H1 (cell line): ENCODE measurements around the gene ZNF829. TPM values are rescaled to one million over a fixed set of nuclear protein-coding genes. Genes with fewer than 3 reads are reported as not detected.

ENCODE experiments used
- NANOG ChIP-seq: IDR thresholded peaks from 2 replicates; pipeline ENCODE4 v1.6.1; 2011; ENCODE audit warnings: low read length, low read depth, mild to moderate bottlenecking, inconsistent platforms; ENCODE audit not compliant: insufficient read depth, poor library complexity, severe bottlenecking
- PHF8 ChIP-seq: fragments of 200-600 bp; sonication (generic); conservative IDR thresholded peaks from 2 replicates; pipeline ENCODE4 v1.7.1; 2012; ENCODE audit warnings: low read depth, mild to moderate bottlenecking, inconsistent platforms, low read length, moderate library complexity
- polyA plus RNA-seq, 7 experiments: library from polyadenylated mRNA; depleted of rRNA in 3 of 7; stranded (reverse) in 5 of 7; unstranded in 2 of 7; fragments of >200 nt in 5 of 7; fragments of 200-250 nt in 2 of 7; gene quantifications; 1 replicate in 5 of 7; 2 replicates in 1 of 7; 4 replicates in 1 of 7; pipeline versions ENCODE4 v1.2.1 to v1.2.3, GENCODE V29; 2011 to 2013; ENCODE audit warnings: missing spikeins in 2 of 7, mixed read lengths in 2 of 7
- total RNA-seq: library from RNA; stranded (reverse); fragmentation: NEBNext Ultra II Directional; extraction: Animal tissue kit (Norgen Biotek cat#: 25700); gene quantifications from 2 replicates; pipeline ENCODE4 v1.2.1, GENCODE V29; 2021
- TF ChIP-seq, protein P1 (sequence below): IDR thresholded peaks from 2 replicates; pipeline ENCODE4 v1.6.1; 2011; ENCODE audit warnings: low read depth, mild to moderate bottlenecking, low read length; ENCODE audit not compliant: insufficient read depth

Gene ZNF829
- total and polyA plus RNA-seq, 2 of the 8 experiments (the other 6 are each of a cell fraction or from before 2014, with no cell fraction given) = 1.3 to 3.3 TPM

DNA sequence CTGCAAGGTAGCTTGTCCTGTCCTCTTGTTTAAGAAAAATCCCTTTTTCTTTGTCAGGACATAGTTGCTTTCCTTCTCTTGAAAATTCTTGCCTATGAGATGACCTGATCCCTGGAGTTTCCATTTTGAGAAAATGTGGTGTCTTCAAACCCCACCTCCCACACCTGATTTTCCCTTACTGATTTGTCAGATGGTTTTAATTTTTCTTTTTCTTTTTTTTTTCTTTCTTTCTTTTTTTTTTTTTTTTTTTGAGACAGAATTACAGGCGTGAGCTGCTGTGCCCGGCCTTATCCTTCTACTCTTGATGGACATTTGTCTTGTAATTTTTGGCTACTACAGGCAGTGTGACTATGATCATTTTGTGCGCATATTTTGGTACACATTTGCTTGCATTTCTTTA, 64.2 kb downstream of the ZNF829 start (continued):
- TF ChIP-seq, protein P1, sequence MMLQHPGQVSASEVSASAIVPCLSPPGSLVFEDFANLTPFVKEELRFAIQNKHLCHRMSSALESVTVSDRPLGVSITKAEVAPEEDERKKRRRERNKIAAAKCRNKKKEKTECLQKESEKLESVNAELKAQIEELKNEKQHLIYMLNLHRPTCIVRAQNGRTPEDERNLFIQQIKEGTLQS = no peak
- TF ChIP-seq PHF8 (no peak), NANOG (no peak)
